Measurements from ENCODE around the gene CACNA2D3.

CACNA2D3 gene

DNA sequence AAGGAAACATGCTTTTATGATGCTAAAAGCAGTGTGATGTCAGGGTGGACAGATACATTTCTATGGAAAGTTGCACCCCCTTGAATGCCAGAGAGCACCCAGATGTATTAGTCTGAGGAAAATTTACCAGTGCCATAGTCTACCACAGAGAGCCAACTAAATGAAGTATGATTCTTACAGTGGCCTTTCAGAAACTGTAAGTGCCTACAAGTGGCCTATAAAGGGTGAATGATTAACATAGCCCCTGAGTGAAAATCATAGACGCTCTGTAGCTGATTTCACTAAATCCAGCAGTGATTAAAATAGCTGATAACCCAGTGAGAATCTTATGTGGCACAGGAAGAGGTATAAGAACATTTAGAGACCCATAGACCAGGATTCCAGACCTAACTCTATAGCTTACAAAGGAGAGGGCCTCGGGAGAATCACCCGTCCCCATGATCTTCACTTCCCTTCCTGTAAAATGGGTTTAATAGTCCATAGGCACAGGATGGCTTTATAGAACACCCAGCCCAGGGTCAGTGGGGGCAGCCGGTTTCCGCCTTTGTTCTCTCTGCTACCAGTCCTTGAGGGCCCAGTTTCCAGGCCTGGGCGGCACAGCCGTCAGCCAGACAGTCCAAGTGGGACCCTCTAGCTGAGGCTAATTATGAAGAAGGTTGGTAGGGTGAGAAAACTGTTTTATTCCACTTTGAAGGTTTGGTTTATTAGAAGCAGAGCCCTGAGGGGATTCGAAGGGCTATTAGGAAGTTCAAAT lies 35.5 kb upstream of the CACNA2D3 start:
- Histone ChIP-seq H4K20me1 (ENCODE audit: low read depth, low read length) (no peaks in the 10 kb centered on the region), H3K9me2 (replicated peaks; ENCODE audit: insufficient read depth, low read length) (no peaks in the 10 kb centered on the region), H3K4me3 (ENCODE audit: insufficient read depth, low read length, poor library complexity, severe bottlenecking) (no peak overlapping the region), H3K9ac (ENCODE audit: low read length) (no peak overlapping the region), H3K79me2 (ENCODE audit: insufficient read depth, low read length) (no peaks in the 10 kb centered on the region), H3K27me3 (ENCODE audit: low read length) (no peaks in the 10 kb centered on the region), H3F3A (ENCODE audit: insufficient read depth) (no peaks in the 10 kb centered on the region), H3K9me3 (ENCODE audit: insufficient read depth, low read length) (no peaks in the 10 kb centered on the region), H2AFZ (ENCODE audit: low read depth, low read length, severe bottlenecking) (no peak overlapping the region), H3K36me3 (ENCODE audit: low read length) (no peaks in the 10 kb centered on the region), H3K4me2 (ENCODE audit: low read depth, low read length, poor library complexity, severe bottlenecking) (no peak overlapping the region), H3K27ac (ENCODE audit: low read depth, low read length) (no peak overlapping the region)
- TF ChIP-seq CTCF (IDR thresholded peaks at IDR 0.05; ENCODE audit: insufficient read depth, low read length, poor library complexity, severe bottlenecking) = no peak
- no peak for TF ChIP-seq EZH2phosphoT487 (conservative IDR thresholded peaks at IDR 0.05; ENCODE audit: low read length)

DNA sequence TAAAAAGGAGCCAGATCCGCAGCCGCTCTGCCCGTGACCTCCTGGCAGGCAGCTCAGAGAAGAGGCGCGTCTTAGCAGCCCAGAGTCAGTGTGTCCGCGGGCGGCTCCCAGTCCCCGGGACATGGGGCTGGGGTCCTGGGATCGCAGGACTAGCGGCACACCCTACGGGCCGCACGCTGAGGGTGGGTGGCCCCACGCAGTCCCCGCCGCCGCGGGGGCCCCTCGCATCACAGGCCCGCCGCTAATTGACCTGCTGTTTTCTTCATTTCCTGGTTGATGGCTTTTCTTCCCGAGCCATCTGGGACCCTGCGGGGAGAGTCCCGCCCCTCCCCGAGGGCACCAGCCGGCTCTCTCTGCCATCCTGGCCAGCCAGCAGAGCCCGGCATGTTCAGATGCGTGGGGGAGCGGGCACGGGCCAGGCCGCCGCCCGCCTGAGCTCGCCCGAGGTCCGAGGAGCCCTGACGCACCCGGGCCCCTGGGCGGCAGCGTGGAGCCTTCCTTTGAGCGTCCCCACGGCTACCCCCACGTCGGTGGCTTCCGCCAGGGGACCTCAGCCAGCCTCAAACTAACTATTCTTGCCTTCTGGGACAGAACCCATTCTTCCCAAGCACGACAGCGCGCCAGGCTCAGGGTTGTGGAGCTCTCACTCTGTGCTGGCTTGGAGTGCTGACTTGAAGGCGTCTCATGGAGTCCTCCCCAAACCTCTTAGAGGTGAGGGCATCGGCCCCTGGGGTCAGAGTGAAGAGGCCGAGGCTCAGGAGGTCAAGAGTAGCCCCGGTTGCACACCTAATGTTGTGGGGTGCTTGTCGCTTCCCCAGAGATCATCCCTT lies 34.6 kb upstream of the CACNA2D3 start:
- Histone ChIP-seq H3K79me2 (ENCODE audit: insufficient read depth, low read length) (no peaks in the 10 kb centered on the region), H3K27ac (ENCODE audit: low read depth, low read length) (no peak overlapping the region), H3K4me3 (ENCODE audit: insufficient read depth, low read length, poor library complexity, severe bottlenecking) (no peak overlapping the region), H3F3A (ENCODE audit: insufficient read depth) (no peaks in the 10 kb centered on the region), H3K9me2 (replicated peaks; ENCODE audit: insufficient read depth, low read length) (no peaks in the 10 kb centered on the region), H3K9ac (ENCODE audit: low read length) (no peak overlapping the region), H3K9me3 (ENCODE audit: insufficient read depth, low read length) (no peaks in the 10 kb centered on the region), H3K4me2 (ENCODE audit: low read depth, low read length, poor library complexity, severe bottlenecking) (no peak overlapping the region), H3K27me3 (ENCODE audit: low read length) (no peaks in the 10 kb centered on the region), H4K20me1 (ENCODE audit: low read depth, low read length) (no peaks in the 10 kb centered on the region), H3K36me3 (ENCODE audit: low read length) (no peaks in the 10 kb centered on the region), H2AFZ (ENCODE audit: low read depth, low read length, severe bottlenecking) (no peak overlapping the region)
- no peak for TF ChIP-seq CTCF (IDR thresholded peaks at IDR 0.05; ENCODE audit: insufficient read depth, low read length, poor library complexity, severe bottlenecking)
- TF ChIP-seq EZH2phosphoT487 (conservative IDR thresholded peaks at IDR 0.05; ENCODE audit: low read length) = no peak

- no peaks in the 10 kb centered on the region for H3K9me2 ChIP-seq (replicated peaks; ENCODE audit: insufficient read depth, low read length)
- H3K27me3 ChIP-seq (ENCODE audit: low read length) = no peaks in the 10 kb centered on the region
- H3K27ac ChIP-seq (ENCODE audit: low read depth, low read length) = no peak overlapping the region
- no peak overlapping the region for H3K9ac ChIP-seq (ENCODE audit: low read length)
- H2AFZ ChIP-seq (ENCODE audit: low read depth, low read length, severe bottlenecking) = no peak overlapping the region
- no peaks in the 10 kb centered on the region for H3K36me3 ChIP-seq (ENCODE audit: low read length)
- no peaks in the 10 kb centered on the region for H3F3A ChIP-seq (ENCODE audit: insufficient read depth)
- no peaks in the 10 kb centered on the region for H3K9me3 ChIP-seq (ENCODE audit: insufficient read depth, low read length)
- TF ChIP-seq EZH2phosphoT487 (conservative IDR thresholded peaks at IDR 0.05; ENCODE audit: low read length) = no peak
- TF ChIP-seq CTCF (IDR thresholded peaks at IDR 0.05; ENCODE audit: insufficient read depth, low read length, poor library complexity, severe bottlenecking) = no peak
- no peak overlapping the region for H3K4me3 ChIP-seq (ENCODE audit: insufficient read depth, low read length, poor library complexity, severe bottlenecking)
- no peaks in the 10 kb centered on the region for H3K79me2 ChIP-seq (ENCODE audit: insufficient read depth, low read length)
- no peak overlapping the region for H3K4me2 ChIP-seq (ENCODE audit: low read depth, low read length, poor library complexity, severe bottlenecking)
- no peaks in the 10 kb centered on the region for H4K20me1 ChIP-seq (ENCODE audit: low read depth, low read length)
Measured at GRCh38 chr3:54093491-54094248, 28.7 kb upstream of the CACNA2D3 start.

Measured in SU-DHL-6 (cell line).